CD4-positive, alpha-beta T cell (primary cell): ENCODE data around the gene CCDC83. TPM values are rescaled to one million over a fixed set of nuclear protein-coding genes. Genes with fewer than 3 reads are reported as not detected.
A peak's percentile ranks its signal among the peaks of the same experiment; 100 is the strongest.

Experiments
- ATAC-seq: fragments of 200-7000 bp; cut with Tn5 transposase; one replicate; pipeline ENCODE4 v1.10.0; 2022; ENCODE audit warnings: mild to moderate bottlenecking; ENCODE audit not compliant: poor library complexity
- CTCF ChIA-PET: fragments of 350-600 bp; sonication (Branson Sonifier 250); formaldehyde crosslinking; loops from one replicate; lab custom pipeline; 2021; ENCODE audit warnings: antibody characterized with exemption, inconsistent platforms; lab: Charles Lee
- POLR2A ChIA-PET: fragments of 350-600 bp; sonication (Branson Sonifier 250); formaldehyde crosslinking; loops from one replicate; lab custom pipeline; 2021; ENCODE audit warnings: antibody characterized with exemption, inconsistent platforms; lab: Charles Lee
- DNase-seq, 14 experiments: peaks; one replicate each; pipeline ENCODE4 v3.0.0-alpha.2; 2013 to 2020; ENCODE audit warnings: mixed read lengths in 2 of 14
- H3K27ac ChIP-seq, 2 donors: one replicate each; pipeline versions ENCODE4 v1.5.1 to v1.7.0; 2013; ENCODE audit warnings: low read length in 2 of 2, low read depth in 1 of 2, mild to moderate bottlenecking in 1 of 2
- H3K27me3 ChIP-seq, 2 experiments: 1 replicate in 1 of 2; 2 replicates in 1 of 2; pipeline versions ENCODE4 v1.6.1 to v1.7.0; 2013; ENCODE audit warnings: low read length in 2 of 2, control low read depth in 1 of 2, mild to moderate bottlenecking in 1 of 2, moderate library complexity in 1 of 2; ENCODE audit not compliant: insufficient read depth in 2 of 2, control insufficient read depth in 1 of 2
- H3K36me3 ChIP-seq: one replicate; pipeline ENCODE4 v1.6.1; 2013; ENCODE audit warnings: low read length, control low read depth; ENCODE audit not compliant: insufficient read depth
- H3K4me1 ChIP-seq: one replicate; pipeline ENCODE4 v1.6.1; 2013; ENCODE audit warnings: low read length, control low read depth; ENCODE audit not compliant: insufficient read depth
- H3K4me3 ChIP-seq: one replicate; pipeline ENCODE4 v1.5.1; 2013; ENCODE audit warnings: mild to moderate bottlenecking, low read length, moderate library complexity
- H3K9me3 ChIP-seq, 2 experiments: 1 replicate in 1 of 2; 2 replicates in 1 of 2; pipeline versions ENCODE4 v1.6.1 to v1.7.0; 2013; ENCODE audit warnings: low read length in 2 of 2, mild to moderate bottlenecking in 2 of 2, control low read depth in 1 of 2, moderate library complexity in 1 of 2; ENCODE audit not compliant: control insufficient read depth in 1 of 2, insufficient read depth in 1 of 2
- H3K27ac Mint-ChIP-seq: one replicate; pipeline ENCODE4 v1.8.0; 2020; ENCODE audit warnings: mixed read lengths
- H3K27me3 Mint-ChIP-seq: one replicate; pipeline ENCODE4 v1.8.0; 2021; ENCODE audit warnings: mixed read lengths
- H3K36me3 Mint-ChIP-seq: one replicate; pipeline ENCODE4 v1.8.0; 2021; ENCODE audit warnings: low read depth, mixed read lengths
- H3K4me1 Mint-ChIP-seq: one replicate; pipeline ENCODE4 v1.8.0; 2021; ENCODE audit warnings: low read depth, mixed read lengths
- H3K4me3 Mint-ChIP-seq: one replicate; pipeline ENCODE4 v1.8.0; 2020; ENCODE audit warnings: mild to moderate bottlenecking, mixed read lengths
- H3K9me3 Mint-ChIP-seq: one replicate; pipeline ENCODE4 v1.8.0; 2020; ENCODE audit warnings: mixed read lengths
- CTCF ChIP-seq: fragments of 200-600 bp; IDR thresholded peaks from one replicate; pipeline ENCODE4 v1.8.0; 2022; ENCODE audit warnings: antibody characterized with exemption, mild to moderate bottlenecking
- intact Hi-C, 2 experiments: fragments of 100-400 bp; cut with DNase I in 1 of 2; cut with micrococcal nuclease in 1 of 2; formaldehyde crosslinking; loops; one replicate each; pipeline versions ENCODE4 v1.15.1 to v1.9.0; 2023 to 2025; cut with DNase I, micrococcal nuclease
- total RNA-seq, 174 experiments: library from RNA in 2 of 174; stranded (reverse) in 2 of 174; gene quantifications; one replicate each; pipeline ENCODE4 v1.2.3 and lab custom pipeline; 2021 to 2026

The CCDC83 gene
- total RNA-seq, 2 experiments from 2014 or later, result not detected

GRCh38 chr11:85813721-85814120 is 41.5 kb upstream of the CCDC83 start:
- intact Hi-C loops, result no loop called here
- POLR2A ChIA-PET, result interaction anchor here (1.0 to 2.2 kb wide), 4 partner anchors 10 to 54 kb away, joined by 3 to 18 read pairs (median 3); no protein-coding TSS in a partner anchor
- H3K36me3 ChIP-seq, result no peaks in the 10 kb centered on the region

GRCh38 chr11:85815186-85815931 is 39.8 kb upstream of the CCDC83 start:
- H3K4me3 Mint-ChIP-seq, result no peak overlapping the region
- peaks cover 12% of the 10 kb centered on the region for H3K4me1 ChIP-seq
- no peaks in the 10 kb centered on the region for H3K9me3 Mint-ChIP-seq
- ChIA-PET POLR2A (interaction anchor here (2.2 kb wide), 1 partner anchor 9 kb away, joined by 18 read pairs; no protein-coding TSS in a partner anchor), CTCF (interaction anchor here (1.1 to 2.1 kb wide), 2 partner anchors 11 to 40 kb away, joined by 3 to 9 read pairs; partner anchors contain the start of gene CCDC83)
- ATAC-seq (no peak), DNase-seq (no peak)
- TF ChIP-seq CTCF, result no peak
- no peaks in the 10 kb centered on the region for H3K9me3 ChIP-seq
- no peak overlapping the region for H3K27ac Mint-ChIP-seq
- H3K36me3 Mint-ChIP-seq, result peaks cover 3% of the 10 kb centered on the region
- H3K27me3 ChIP-seq, result no peaks in the 10 kb centered on the region
- no peaks in the 10 kb centered on the region for H3K27me3 Mint-ChIP-seq
- H3K36me3 ChIP-seq, result no peaks in the 10 kb centered on the region
- H3K27ac ChIP-seq, result no peak overlapping the region
- intact Hi-C loops, result no loop called here
- no peak overlapping the region for H3K4me3 ChIP-seq
- peaks cover 20% of the 10 kb centered on the region for H3K4me1 Mint-ChIP-seq

More at GRCh38 chr11:85813721-85814120, 41.5 kb upstream of the CCDC83 start:
- H3K27me3 ChIP-seq, result no peaks in the 10 kb centered on the region
- H3K27me3 Mint-ChIP-seq, result no peaks in the 10 kb centered on the region
- H3K27ac ChIP-seq, result no peak overlapping the region
- peaks cover 8% of the 10 kb centered on the region for H3K36me3 Mint-ChIP-seq
- peaks cover 37% of the 10 kb centered on the region for H3K4me1 Mint-ChIP-seq
- DNase-seq, result no peak
- H3K9me3 ChIP-seq, result no peaks in the 10 kb centered on the region
- no peak overlapping the region for H3K27ac Mint-ChIP-seq
- no peak for ATAC-seq
- no peak overlapping the region for H3K4me3 ChIP-seq
- H3K4me1 ChIP-seq, result peaks cover 28% of the 10 kb centered on the region
- CTCF ChIA-PET, result interaction anchor here (0.6 to 2.1 kb wide), 2 partner anchors 41 to 46 kb away, joined by 3 to 9 read pairs; partner anchors contain the start of gene CCDC83
- peak overlapping the region; percentile 73 for H3K4me3 Mint-ChIP-seq
- no peak for TF ChIP-seq CTCF
- H3K9me3 Mint-ChIP-seq, result no peaks in the 10 kb centered on the region

GRCh38 chr11:85819441-85819840 is 35.7 kb upstream of the CCDC83 start:
- H3K36me3 Mint-ChIP-seq, result no peaks in the 10 kb centered on the region
- no peak overlapping the region for H3K27ac ChIP-seq
- intact Hi-C loops, result no loop called here
- TF ChIP-seq CTCF, result no peak
- no peaks in the 10 kb centered on the region for H3K9me3 Mint-ChIP-seq
- DNase-seq (no peak), ATAC-seq (no peak)
- ChIA-PET POLR2A (no interaction called here), CTCF (interaction anchor here (1.6 kb wide), 1 partner anchor 9 kb away, joined by 6 read pairs; the partner anchor contains the start of gene SYTL2)
- no peak overlapping the region for H3K4me3 Mint-ChIP-seq
- no peaks in the 10 kb centered on the region for H3K27me3 Mint-ChIP-seq
- H3K4me1 Mint-ChIP-seq, result peaks cover 42% of the 10 kb centered on the region
- H3K27ac Mint-ChIP-seq, result no peak overlapping the region
- H3K36me3 ChIP-seq, result no peaks in the 10 kb centered on the region
- H3K9me3 ChIP-seq, result no peaks in the 10 kb centered on the region
- no peak overlapping the region for H3K4me3 ChIP-seq
- H3K27me3 ChIP-seq, result no peaks in the 10 kb centered on the region
- H3K4me1 ChIP-seq, result peaks cover 27% of the 10 kb centered on the region
